ENCODE results near the gene ACTN3.

DNA sequence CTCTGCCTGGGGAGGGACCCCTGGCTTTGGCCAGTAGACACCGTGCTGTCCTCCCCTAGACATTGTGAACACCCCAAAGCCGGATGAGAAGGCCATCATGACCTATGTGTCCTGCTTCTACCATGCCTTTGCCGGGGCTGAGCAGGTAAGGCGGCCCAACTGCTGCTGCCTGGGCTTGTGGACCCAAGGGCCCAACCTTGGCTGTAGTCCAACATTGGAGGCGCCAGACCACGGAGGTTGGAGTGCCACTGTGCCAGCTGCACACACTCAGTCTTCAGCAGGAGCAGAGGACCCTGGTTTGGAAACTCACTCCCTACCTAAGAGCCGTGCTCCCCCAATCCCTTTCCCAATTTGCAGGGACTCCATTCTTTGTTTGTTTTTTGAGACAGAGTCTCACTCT lies 9.4 kb downstream of the ACTN3 start:
- TF ChIP-seq, protein P1, sequence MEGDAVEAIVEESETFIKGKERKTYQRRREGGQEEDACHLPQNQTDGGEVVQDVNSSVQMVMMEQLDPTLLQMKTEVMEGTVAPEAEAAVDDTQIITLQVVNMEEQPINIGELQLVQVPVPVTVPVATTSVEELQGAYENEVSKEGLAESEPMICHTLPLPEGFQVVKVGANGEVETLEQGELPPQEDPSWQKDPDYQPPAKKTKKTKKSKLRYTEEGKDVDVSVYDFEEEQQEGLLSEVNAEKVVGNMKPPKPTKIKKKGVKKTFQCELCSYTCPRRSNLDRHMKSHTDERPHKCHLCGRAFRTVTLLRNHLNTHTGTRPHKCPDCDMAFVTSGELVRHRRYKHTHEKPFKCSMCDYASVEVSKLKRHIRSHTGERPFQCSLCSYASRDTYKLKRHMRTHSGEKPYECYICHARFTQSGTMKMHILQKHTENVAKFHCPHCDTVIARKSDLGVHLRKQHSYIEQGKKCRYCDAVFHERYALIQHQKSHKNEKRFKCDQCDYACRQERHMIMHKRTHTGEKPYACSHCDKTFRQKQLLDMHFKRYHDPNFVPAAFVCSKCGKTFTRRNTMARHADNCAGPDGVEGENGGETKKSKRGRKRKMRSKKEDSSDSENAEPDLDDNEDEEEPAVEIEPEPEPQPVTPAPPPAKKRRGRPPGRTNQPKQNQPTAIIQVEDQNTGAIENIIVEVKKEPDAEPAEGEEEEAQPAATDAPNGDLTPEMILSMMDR (IDR thresholded peaks at IDR 0.05), result no peak
- no peak for TF ChIP-seq POLR2AphosphoS5 (IDR thresholded peaks at IDR 0.05)
